ENCODE data around the gene GPRC5A. TPM values are rescaled to one million over a fixed set of nuclear protein-coding genes. Genes with fewer than 3 reads are reported as not detected.
A peak's percentile ranks its signal among the peaks of the same experiment; 100 is the strongest.

The GPRC5A gene
- total RNA-seq, 1 experiment from 2014 or later, result 742 TPM

DNA sequence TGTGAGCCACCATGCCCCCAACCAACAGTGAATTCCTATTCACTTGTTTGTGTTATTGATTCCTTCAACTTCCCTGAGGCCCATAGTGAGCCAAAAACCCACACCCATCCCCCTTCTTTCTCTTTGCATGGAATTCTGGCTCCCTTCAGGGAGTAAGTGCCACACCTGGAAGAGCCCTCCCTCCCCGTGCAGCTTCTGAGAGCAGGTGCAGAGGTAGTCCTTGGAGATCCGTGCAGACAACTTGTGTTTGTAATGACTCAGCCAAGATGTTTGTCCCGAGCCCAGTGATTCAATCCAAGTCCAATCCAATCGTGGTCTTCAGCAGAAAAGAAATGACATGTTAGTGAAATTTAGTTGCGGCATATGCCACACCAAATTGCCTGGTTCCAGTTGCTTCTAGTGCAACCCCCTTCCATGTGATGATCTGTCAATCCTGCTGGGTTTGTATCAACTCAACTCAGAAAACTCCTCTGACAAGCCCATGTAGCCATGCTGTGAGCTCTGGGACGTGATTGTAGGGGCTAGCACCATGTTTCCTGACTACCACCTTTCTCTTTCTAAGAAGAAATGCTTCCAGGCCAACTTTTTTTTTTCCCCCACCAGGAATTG is 27.5 kb downstream of the GPRC5A start:
- no peak for DNase-seq
- H3K27ac Mint-ChIP-seq (ENCODE audit: unreplicated experiment), result peak overlapping the region; percentile 78
- peaks cover 37% of the 10 kb centered on the region for H3K4me1 Mint-ChIP-seq (ENCODE audit: low read depth, unreplicated experiment)
- no TSS peak for BruUV-seq (replicated peaks)
- CTCF ChIA-PET, result interaction anchor here (0.7 kb wide), 1 partner anchor 283 kb away, joined by 3 read pairs; no protein-coding TSS in a partner anchor
- no peaks in the 10 kb centered on the region for H3K9me3 Mint-ChIP-seq (ENCODE audit: low read depth, unreplicated experiment)
- H3K36me3 Mint-ChIP-seq (ENCODE audit: insufficient read depth, unreplicated experiment), result peaks cover 100% of the 10 kb centered on the region
- TF ChIP-seq, protein P1, sequence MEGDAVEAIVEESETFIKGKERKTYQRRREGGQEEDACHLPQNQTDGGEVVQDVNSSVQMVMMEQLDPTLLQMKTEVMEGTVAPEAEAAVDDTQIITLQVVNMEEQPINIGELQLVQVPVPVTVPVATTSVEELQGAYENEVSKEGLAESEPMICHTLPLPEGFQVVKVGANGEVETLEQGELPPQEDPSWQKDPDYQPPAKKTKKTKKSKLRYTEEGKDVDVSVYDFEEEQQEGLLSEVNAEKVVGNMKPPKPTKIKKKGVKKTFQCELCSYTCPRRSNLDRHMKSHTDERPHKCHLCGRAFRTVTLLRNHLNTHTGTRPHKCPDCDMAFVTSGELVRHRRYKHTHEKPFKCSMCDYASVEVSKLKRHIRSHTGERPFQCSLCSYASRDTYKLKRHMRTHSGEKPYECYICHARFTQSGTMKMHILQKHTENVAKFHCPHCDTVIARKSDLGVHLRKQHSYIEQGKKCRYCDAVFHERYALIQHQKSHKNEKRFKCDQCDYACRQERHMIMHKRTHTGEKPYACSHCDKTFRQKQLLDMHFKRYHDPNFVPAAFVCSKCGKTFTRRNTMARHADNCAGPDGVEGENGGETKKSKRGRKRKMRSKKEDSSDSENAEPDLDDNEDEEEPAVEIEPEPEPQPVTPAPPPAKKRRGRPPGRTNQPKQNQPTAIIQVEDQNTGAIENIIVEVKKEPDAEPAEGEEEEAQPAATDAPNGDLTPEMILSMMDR (IDR thresholded peaks at IDR 0.05; ENCODE audit: unreplicated experiment), result no peak
- H3K27me3 Mint-ChIP-seq (ENCODE audit: unreplicated experiment), result no peaks in the 10 kb centered on the region
- H3K4me3 Mint-ChIP-seq (ENCODE audit: low read depth, unreplicated experiment), result no peak overlapping the region
- intact Hi-C loops (cut with micrococcal nuclease; ENCODE audit: unreplicated experiment), result loop anchor here (5.0 kb wide), 1 partner anchor 58 kb away; no protein-coding TSS in a partner anchor

GRCh38 chr12:12919666-12920435 is 28.5 kb downstream of the GPRC5A start:
- H3K4me3 Mint-ChIP-seq (ENCODE audit: low read depth, unreplicated experiment), result no peak overlapping the region
- H3K27me3 Mint-ChIP-seq (ENCODE audit: unreplicated experiment), result no peaks in the 10 kb centered on the region
- no TSS peak for BruUV-seq (replicated peaks)
- intact Hi-C loops (cut with micrococcal nuclease; ENCODE audit: unreplicated experiment), result loop anchor here (5.0 kb wide), 1 partner anchor 57 kb away; no protein-coding TSS in a partner anchor
- no peak for DNase-seq
- peak overlapping the region; percentile 71 for H3K27ac Mint-ChIP-seq (ENCODE audit: unreplicated experiment)
- H3K9me3 Mint-ChIP-seq (ENCODE audit: low read depth, unreplicated experiment), result no peaks in the 10 kb centered on the region
- CTCF ChIA-PET, result no interaction called here
- H3K4me1 Mint-ChIP-seq (ENCODE audit: low read depth, unreplicated experiment), result peaks cover 32% of the 10 kb centered on the region
- TF ChIP-seq, protein P1 (IDR thresholded peaks at IDR 0.05; ENCODE audit: unreplicated experiment), result no peak
- peaks cover 100% of the 10 kb centered on the region for H3K36me3 Mint-ChIP-seq (ENCODE audit: insufficient read depth, unreplicated experiment)

DNA sequence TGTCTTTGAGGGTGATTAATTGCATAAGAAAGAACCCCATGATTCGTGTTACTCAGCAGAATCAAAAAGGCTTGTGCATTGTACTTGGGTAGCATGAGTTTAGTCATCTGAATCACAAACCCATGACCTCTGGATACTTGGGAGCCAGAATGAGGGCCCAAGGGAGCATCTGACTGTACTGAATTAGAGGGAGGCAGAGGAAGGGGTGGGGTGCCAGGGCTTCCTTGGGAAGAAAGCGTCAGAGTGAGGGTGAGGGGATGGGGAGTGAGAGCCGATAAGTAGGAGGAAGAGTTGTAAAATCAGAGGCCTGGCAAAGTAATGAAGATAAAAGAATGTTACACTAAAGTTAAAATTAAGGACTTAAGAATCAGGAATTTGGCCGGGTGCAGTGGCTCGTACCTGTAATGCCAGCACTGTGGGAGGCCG is 30.8 kb downstream of the GPRC5A start:
- CTCF ChIA-PET, result interaction anchor here (0.6 kb wide), 2 partner anchors 73 to 114 kb away, joined by 3 to 7 read pairs; no protein-coding TSS in a partner anchor
- no peaks in the 10 kb centered on the region for H3K9me3 Mint-ChIP-seq (ENCODE audit: low read depth, unreplicated experiment)
- no peak for DNase-seq
- TF ChIP-seq, protein P1 (IDR thresholded peaks at IDR 0.05; ENCODE audit: unreplicated experiment), result no peak
- H3K36me3 Mint-ChIP-seq (ENCODE audit: insufficient read depth, unreplicated experiment), result peaks cover 100% of the 10 kb centered on the region
- BruUV-seq (replicated peaks), result no TSS peak
- H3K4me3 Mint-ChIP-seq (ENCODE audit: low read depth, unreplicated experiment), result no peak overlapping the region
- no peaks in the 10 kb centered on the region for H3K27me3 Mint-ChIP-seq (ENCODE audit: unreplicated experiment)
- H3K4me1 Mint-ChIP-seq (ENCODE audit: low read depth, unreplicated experiment), result peaks cover 38% of the 10 kb centered on the region
- intact Hi-C loops (cut with micrococcal nuclease; ENCODE audit: unreplicated experiment), result no loop called here
- peak overlapping the region; percentile 37 for H3K27ac Mint-ChIP-seq (ENCODE audit: unreplicated experiment)

DNA sequence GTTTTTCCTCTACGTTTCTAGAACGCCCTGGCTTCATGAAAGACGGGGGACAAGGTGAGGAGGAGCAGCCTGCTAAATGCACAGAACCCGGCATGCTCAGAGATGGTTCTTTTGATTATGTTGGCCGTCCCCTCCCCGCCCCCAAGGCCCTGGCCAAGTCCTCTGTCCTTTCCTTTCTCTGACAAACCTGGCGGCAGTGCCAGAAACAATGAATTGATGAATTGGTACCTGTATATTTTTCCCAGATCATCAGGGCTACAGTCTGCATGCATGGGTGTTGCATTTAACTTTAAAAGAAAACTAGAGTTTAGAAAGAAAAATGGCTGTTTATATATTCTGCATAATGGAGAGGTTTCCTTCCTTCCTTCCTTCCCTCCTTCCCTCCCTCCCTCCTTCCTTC is 31.6 kb downstream of the GPRC5A start:
- H3K9me3 Mint-ChIP-seq (ENCODE audit: low read depth, unreplicated experiment), result no peaks in the 10 kb centered on the region
- peaks cover 38% of the 10 kb centered on the region for H3K4me1 Mint-ChIP-seq (ENCODE audit: low read depth, unreplicated experiment)
- TF ChIP-seq, protein P1 (IDR thresholded peaks at IDR 0.05; ENCODE audit: unreplicated experiment), result no peak
- BruUV-seq (replicated peaks), result no TSS peak
- intact Hi-C loops (cut with micrococcal nuclease; ENCODE audit: unreplicated experiment), result no loop called here
- H3K4me3 Mint-ChIP-seq (ENCODE audit: low read depth, unreplicated experiment), result no peak overlapping the region
- H3K27ac Mint-ChIP-seq (ENCODE audit: unreplicated experiment), result no peak overlapping the region
- H3K36me3 Mint-ChIP-seq (ENCODE audit: insufficient read depth, unreplicated experiment), result peaks cover 100% of the 10 kb centered on the region
- no peaks in the 10 kb centered on the region for H3K27me3 Mint-ChIP-seq (ENCODE audit: unreplicated experiment)
- DNase-seq, result no peak
- CTCF ChIA-PET, result no interaction called here
